Muscle layer of colon (tissue), 2 donors: ENCODE results near the gene PSG4.
"Not testable (repeated sequence)": the region's sequence is repeated elsewhere in the genome, so short reads cannot be mapped to it uniquely, and the experiment has no call there.

Experiments used
- H3K27ac ChIP-seq: one replicate; pipeline ENCODE4 v1.7.0; 2013; ENCODE audit warnings: low read depth, mild to moderate bottlenecking, low read length, moderate library complexity
- H3K27me3 ChIP-seq, 2 donors: one replicate each; pipeline ENCODE4 v1.7.0; 2013; ENCODE audit warnings: low read length in 2 of 2, mild to moderate bottlenecking in 2 of 2; ENCODE audit not compliant: insufficient read depth in 2 of 2, control insufficient read depth in 1 of 2
- H3K36me3 ChIP-seq: one replicate; pipeline ENCODE4 v1.7.0; 2013; ENCODE audit warnings: mild to moderate bottlenecking, low read length; ENCODE audit not compliant: insufficient read depth
- H3K4me1 ChIP-seq: one replicate; pipeline ENCODE4 v1.7.0; 2013; ENCODE audit warnings: mild to moderate bottlenecking, low read length; ENCODE audit not compliant: insufficient read depth
- H3K4me3 ChIP-seq, 2 donors: one replicate each; pipeline ENCODE4 v1.7.0; 2013; ENCODE audit warnings: low read length in 2 of 2, low read depth in 1 of 2, mild to moderate bottlenecking in 1 of 2, moderate library complexity in 1 of 2
- H3K9ac ChIP-seq: one replicate; pipeline ENCODE4 v1.7.0; 2013; ENCODE audit warnings: low read length
- H3K9me3 ChIP-seq: one replicate; pipeline ENCODE4 v1.7.0; 2013; ENCODE audit warnings: mild to moderate bottlenecking, low read length
- donor health status: abdominal sarcoma.
- donor health status: Adenocarcinoma of cecum.

The PSG4 gene

DNA sequence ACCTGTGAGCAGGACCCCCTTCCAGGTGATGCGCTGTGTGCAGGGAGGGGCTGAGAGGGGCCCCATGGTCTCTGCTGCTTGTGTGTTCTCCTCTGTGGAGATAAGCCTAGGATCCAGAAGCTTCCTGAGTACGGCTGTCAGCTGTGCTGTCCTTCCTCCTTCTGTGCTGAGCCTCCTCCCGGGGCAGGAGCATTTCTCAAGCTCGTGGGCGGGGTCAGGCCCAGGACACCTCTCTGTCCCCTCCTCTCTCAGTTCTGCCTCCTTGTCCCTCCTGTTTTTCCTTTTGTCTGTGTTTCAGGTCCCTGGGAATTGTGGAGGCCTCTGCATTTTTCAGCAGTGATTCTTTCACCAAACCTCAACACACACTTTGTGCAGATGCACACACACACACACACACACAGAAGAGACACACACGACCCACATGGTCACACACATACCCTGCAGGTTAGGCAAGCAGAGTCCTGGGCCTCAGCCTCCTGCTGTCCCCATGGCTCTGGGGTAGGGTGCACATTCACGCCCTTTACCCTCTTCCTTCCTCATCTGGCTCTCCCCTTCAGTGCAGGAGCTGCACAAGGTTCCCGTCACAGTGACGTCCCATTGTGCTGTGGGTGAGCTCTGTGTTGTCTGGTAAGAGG is at the start of gene PSG4:
PSG4 (minus strand) TSS at position 168 of the 635 bp plus-strand sequence; CDS start at position 66, 102 bp downstream.
- not testable (repeated sequence) for H3K9ac ChIP-seq, H3K4me3 ChIP-seq, H3K4me1 ChIP-seq, H3K27me3 ChIP-seq, H3K27ac ChIP-seq, H3K9me3 ChIP-seq, H3K36me3 ChIP-seq

DNA sequence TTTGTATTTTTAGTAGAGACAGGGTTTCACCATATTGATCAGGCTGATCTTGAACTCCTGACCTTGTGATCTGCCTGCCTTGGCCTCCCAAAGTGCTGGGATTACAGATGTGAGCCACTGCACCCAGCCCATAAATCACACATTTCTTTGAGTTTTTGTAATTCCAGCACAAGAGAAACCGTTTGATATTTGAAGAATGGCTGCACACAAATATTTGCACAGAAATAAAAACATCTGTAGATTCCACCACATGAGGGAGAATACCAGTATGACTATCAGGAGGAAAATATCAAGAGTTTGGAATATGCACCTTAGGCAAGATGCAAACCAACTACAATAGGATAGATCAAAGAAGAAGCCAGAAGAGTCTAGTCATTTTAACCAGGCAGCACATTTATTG is 46.0 kb upstream of the PSG4 start:
- H3K27me3 ChIP-seq, H3K27ac ChIP-seq: not testable (repeated sequence)

DNA sequence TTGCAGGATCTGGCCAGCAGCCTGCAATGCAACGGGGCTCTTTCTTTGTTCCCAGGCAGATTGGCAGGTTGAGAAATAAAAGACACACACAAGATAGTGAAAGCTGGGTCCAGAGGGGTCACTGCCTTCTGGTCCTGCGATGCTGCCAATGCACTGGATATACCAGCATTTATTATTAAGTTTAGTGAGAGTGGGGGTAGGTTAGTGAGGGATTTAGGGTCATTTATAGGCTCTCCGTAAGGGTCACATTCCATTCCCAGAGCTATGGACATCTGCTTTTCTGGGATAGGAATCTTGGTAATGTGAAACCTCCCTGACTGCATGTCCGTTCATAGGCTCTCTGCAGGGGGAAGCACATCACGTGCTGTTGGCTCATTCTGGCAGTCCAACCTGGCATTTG is 44.9 kb upstream of the PSG4 start:
- H3K4me3 ChIP-seq, H3K4me1 ChIP-seq, H3K27ac ChIP-seq, H3K36me3 ChIP-seq, H3K9ac ChIP-seq, H3K9me3 ChIP-seq, H3K27me3 ChIP-seq: not testable (repeated sequence)

More for the DNA sequence above, 46.0 kb upstream of the PSG4 start:
- H3K4me1 ChIP-seq, H3K36me3 ChIP-seq, H3K9me3 ChIP-seq, H3K9ac ChIP-seq, H3K4me3 ChIP-seq: not testable (repeated sequence)

DNA sequence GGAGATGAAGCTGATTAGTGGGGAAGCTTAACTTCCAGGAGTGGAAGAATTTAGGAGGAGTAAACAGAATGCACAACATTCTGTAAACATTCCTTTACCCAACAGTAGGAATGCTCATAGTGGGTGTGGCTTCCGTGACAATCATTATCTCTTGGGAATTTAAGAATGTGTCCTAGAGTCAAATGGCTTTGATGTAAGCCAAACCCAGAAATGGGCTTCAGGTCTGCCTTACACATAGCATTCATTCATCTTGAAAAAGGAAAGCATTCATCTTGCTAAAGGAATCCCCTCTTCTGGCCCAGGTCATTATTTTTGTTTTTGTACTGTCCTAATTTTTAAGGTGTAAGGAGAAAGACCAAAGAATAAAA is 43.2 kb upstream of the PSG4 start:
- H3K4me1 ChIP-seq, H3K27me3 ChIP-seq, H3K27ac ChIP-seq, H3K4me3 ChIP-seq, H3K36me3 ChIP-seq, H3K9ac ChIP-seq, H3K9me3 ChIP-seq: not testable (repeated sequence)

DNA sequence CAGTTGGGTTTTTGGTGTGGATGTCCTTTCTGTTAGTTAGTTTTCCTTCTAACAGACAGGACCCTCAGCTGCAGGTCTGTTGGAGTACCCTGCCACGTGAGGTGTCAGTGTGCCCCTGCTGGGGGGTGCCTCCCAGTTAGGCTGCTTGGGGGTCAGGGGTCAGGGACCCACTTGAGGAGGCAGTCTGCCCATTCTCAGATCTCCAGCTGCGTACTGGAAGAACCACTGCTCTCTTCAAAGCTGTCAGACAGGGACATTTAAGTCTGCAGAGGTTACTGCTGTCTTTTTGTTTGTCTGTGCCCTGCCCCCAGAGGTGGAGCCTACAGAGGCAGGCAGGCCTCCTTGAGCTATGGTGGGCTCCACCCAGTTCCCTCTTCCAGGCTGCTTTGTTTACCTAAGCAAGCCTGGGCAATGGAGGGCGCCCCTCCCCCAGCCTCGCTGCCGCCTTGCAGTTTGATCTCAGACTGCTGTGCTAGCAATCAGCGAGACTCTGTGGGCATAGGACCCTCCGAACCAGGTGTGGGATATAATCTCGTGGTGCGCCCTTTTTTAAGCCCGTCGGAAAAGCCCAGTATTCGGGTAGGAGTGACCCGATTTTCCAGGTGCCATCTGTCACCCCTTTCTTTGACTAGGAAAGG is 41.9 kb upstream of the PSG4 start:
- H3K9ac ChIP-seq, H3K4me3 ChIP-seq, H3K36me3 ChIP-seq, H3K27me3 ChIP-seq, H3K9me3 ChIP-seq, H3K4me1 ChIP-seq, H3K27ac ChIP-seq: not testable (repeated sequence)

DNA sequence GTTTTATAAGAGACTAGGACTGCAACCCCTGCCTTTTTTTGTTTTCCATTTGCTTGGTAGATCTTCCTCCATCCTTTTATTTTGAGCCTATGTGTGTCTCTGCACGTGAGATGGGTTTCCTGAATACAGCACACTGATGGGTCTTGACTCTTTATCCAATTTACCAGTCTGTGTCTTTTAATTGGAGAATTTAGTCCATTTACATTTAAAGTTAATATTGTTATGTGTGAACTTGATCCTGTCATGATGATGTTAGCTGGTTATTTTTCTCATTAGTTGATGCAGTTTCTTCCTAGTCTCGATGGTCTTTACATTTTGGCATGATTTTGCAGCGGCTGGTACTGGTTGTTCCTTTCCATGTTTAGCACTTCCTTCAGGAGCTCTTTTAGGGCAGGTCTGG is 40.4 kb upstream of the PSG4 start:
- not testable (repeated sequence) for H3K36me3 ChIP-seq, H3K9ac ChIP-seq, H3K27me3 ChIP-seq, H3K4me1 ChIP-seq, H3K9me3 ChIP-seq, H3K27ac ChIP-seq, H3K4me3 ChIP-seq

DNA sequence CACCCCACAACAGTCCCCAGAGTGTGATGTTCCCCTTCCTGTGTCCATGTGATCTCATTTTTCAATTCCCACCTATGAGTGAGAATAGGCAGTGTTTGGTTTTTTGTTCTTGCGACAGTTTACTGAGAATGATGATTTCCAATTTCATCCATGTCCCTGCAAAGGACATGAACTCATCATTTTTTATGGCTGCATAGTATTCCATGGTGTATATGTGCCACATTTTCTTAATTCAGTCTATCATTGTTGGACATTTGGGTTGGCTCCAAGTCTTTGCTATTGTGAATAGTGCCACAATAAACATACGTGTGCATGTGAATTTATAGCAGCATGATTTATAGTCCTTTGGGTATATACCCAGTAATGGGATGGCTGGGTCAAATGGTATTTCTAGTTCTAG is 36.8 kb upstream of the PSG4 start:
- H3K4me1 ChIP-seq, H3K36me3 ChIP-seq, H3K9me3 ChIP-seq, H3K27me3 ChIP-seq, H3K9ac ChIP-seq, H3K27ac ChIP-seq, H3K4me3 ChIP-seq: not testable (repeated sequence)

DNA sequence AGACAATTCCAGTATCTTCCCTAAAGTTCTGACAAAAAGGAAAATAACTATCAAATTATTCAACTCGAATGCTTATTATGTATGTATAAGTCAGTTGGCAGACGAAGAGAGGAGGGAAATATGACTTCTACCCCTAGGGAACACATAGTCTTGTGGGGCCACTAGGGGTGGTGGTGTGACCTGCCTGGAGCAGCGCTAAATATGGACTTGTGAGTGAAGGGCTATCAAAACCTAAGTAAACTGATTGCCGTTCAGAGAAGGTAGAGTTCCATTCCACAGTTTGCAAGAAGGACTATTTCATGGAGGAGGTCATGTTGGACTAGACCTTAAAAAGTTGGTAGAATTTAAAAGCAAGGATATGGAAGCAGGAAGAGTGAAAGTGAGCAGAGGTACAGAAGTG is 32.8 kb upstream of the PSG4 start:
- not testable (repeated sequence) for H3K9me3 ChIP-seq, H3K27ac ChIP-seq, H3K36me3 ChIP-seq, H3K27me3 ChIP-seq, H3K4me1 ChIP-seq, H3K9ac ChIP-seq, H3K4me3 ChIP-seq

DNA sequence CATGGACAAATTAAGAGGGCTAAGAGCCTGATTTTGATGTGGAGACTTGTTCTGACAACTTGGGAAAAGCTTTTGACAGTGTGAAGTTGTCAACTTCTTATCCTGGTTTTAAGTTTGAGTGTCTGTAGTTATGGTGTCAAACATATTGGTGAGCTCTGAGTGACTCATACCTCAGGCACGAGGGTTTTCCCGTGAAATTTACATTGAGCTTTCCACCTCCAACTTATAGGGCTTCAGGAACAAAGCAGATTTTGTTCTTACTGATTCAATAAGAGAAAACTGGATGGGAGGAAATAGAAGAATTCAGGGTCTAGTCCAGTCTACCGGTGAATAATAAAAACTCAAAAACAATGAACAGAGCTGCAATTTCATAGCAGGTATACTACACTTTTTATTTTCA is 30.2 kb upstream of the PSG4 start:
- not testable (repeated sequence) for H3K9me3 ChIP-seq, H3K27me3 ChIP-seq, H3K36me3 ChIP-seq, H3K27ac ChIP-seq, H3K4me1 ChIP-seq, H3K9ac ChIP-seq, H3K4me3 ChIP-seq

DNA sequence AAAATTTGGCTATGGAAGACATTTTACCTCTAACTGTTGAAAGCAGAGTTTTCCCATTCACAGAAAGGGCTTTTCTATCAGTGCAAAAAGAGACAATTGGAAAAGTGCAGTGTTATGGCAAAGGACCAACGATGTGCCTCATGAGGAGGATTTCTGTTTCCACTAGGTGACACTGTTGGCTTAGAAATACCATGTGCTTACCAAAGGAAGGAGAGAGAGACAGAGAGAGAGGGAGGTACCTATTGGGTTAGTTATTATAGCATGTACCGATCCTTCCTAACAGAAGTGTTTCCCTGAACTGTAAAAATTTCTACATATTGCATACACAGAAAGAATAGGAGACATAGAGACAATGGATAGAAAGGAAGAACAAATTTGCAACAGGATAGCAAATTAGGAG is 23.9 kb upstream of the PSG4 start:
- Histone ChIP-seq H3K4me1 (no peaks in the 10 kb centered on the region), H3K9me3 (no peaks in the 10 kb centered on the region), H3K9ac (no peak overlapping the region), H3K27ac (no peak overlapping the region), H3K4me3 (no peak overlapping the region), H3K27me3 (no peaks in the 10 kb centered on the region), H3K36me3 (no peaks in the 10 kb centered on the region)

DNA sequence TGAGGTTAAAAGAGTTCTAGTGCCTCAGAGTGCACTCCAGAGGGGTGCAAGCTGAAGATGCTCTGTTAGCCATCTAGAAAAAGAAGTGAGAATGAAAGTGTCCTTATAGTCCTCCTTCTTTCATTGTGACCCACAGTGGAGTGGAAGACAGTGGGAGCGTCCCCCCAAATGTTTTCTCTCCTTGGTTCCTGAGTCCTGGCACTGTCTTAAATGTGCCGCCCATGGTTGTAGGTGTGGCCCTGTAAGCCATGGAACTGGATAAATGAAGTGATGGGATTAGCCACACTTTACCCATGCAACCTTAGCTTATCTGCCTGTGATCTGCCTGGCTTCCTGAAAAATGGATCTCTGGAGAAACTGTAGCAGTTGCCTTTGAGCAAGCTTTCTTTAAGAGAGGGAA is 23.3 kb upstream of the PSG4 start:
- H3K4me3 ChIP-seq, H3K9ac ChIP-seq, H3K4me1 ChIP-seq, H3K27me3 ChIP-seq, H3K36me3 ChIP-seq, H3K27ac ChIP-seq, H3K9me3 ChIP-seq: not testable (repeated sequence)

DNA sequence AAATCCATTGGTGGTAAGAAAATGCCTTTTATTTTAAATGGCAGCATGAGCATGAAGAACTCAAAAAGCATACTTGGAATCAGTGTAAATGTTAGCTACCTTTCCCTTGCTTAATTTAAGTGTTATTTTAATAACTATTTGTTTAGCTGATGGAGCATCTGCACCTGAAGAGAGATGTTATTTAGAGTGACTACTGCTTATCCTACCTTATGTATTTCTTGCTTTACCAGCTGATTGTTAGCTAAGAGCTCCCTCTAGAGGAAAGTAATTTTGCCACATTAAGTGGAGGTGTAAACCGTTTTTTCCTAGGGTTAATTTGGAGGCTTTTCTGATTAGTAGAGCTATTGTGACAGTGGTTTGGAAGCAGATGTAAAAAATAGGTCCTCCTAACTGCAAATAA is 21.5 kb upstream of the PSG4 start:
- H3K9me3 ChIP-seq, H3K27ac ChIP-seq, H3K4me1 ChIP-seq, H3K4me3 ChIP-seq, H3K9ac ChIP-seq, H3K36me3 ChIP-seq, H3K27me3 ChIP-seq: not testable (repeated sequence)
